Endothelial cell of umbilical vein (primary cell): ENCODE results near the gene ANKHD1. TPM values are rescaled to one million over a fixed set of nuclear protein-coding genes. Genes with fewer than 3 reads are reported as not detected.

Experiments
- BruUV-seq: library from RNA; stranded (reverse); fragments of 400-500 nt; replicated peaks from 2 replicates; lab custom pipeline; 2021; lab: Mats Ljungman, UMichigan
- CTCF ChIA-PET: fragments of 300-600, 350-600 bp; sonication (Branson Sonifier 250); formaldehyde crosslinking; loops from one replicate; lab custom pipeline; 2021; ENCODE audit warnings: antibody characterized with exemption, inconsistent platforms; lab: Charles Lee
- POLR2A ChIA-PET: fragments of 300-600, 350-600 bp; sonication (Branson Sonifier 250); formaldehyde crosslinking; loops from one replicate; lab custom pipeline; 2021; ENCODE audit warnings: antibody characterized with exemption, inconsistent platforms; lab: Charles Lee
- DNase-seq: peaks from one replicate; pipeline ENCODE4 v3.0.0-alpha.2; 2011; ENCODE audit warnings: low read depth, low spot score
- FAIRE-seq: peaks from 2 replicates; lab custom pipeline; 2011; peaks lifted over from hg19 to GRCh38; lab: Jason Lieb, UNC
- H2AFZ ChIP-seq: 2 replicates; pipeline ENCODE4 v1.6.0; 2012; ENCODE audit warnings: low read depth, low read length, control low read depth, inconsistent platforms
- H3K27ac ChIP-seq: 2 replicates; pipeline ENCODE4 v1.5.1; 2011; ENCODE audit warnings: low read depth, mild to moderate bottlenecking, control low read depth, low read length, moderate library complexity; ENCODE audit not compliant: insufficient read depth
- H3K27me3 ChIP-seq, 2 experiments: 2 replicates each; pipeline versions ENCODE4 v1.6.0 to v1.6.1; 2011; ENCODE audit warnings: low read length in 2 of 2, mixed read lengths in 1 of 2; ENCODE audit not compliant: control insufficient read depth in 2 of 2, insufficient read depth in 2 of 2
- H3K36me3 ChIP-seq, 2 experiments: 2 replicates in 1 of 2; 3 replicates in 1 of 2; pipeline ENCODE4 v1.5.1; 2011; ENCODE audit warnings: low read length in 2 of 2, mild to moderate bottlenecking in 1 of 2, moderate library complexity in 1 of 2; ENCODE audit not compliant: control insufficient read depth in 2 of 2, insufficient read depth in 2 of 2; ENCODE audit errors: extremely low read depth in 1 of 2
- H3K4me1 ChIP-seq: 3 replicates; pipeline ENCODE4 v1.5.1; 2011; ENCODE audit warnings: mild to moderate bottlenecking, low read length; ENCODE audit not compliant: control insufficient read depth, insufficient read depth; ENCODE audit errors: extremely low read depth
- H3K4me2 ChIP-seq: 2 replicates; pipeline ENCODE4 v1.6.1; 2011; ENCODE audit warnings: low read length, control low read depth, mixed read lengths; ENCODE audit not compliant: insufficient read depth
- H3K4me3 ChIP-seq, 3 experiments: fragments of 200-600 bp in 1 of 3; sonication (generic), shearing (Covaris generic) in 1 of 3; replicated peaks in 1 of 3; 2 replicates each; pipeline ENCODE4 v1.5.1; 2011 to 2016; ENCODE audit warnings: control low read depth in 3 of 3, low read length in 3 of 3, mild to moderate bottlenecking in 2 of 3, inconsistent platforms in 1 of 3, low read depth in 1 of 3, moderate library complexity in 1 of 3; ENCODE audit not compliant: insufficient read depth in 1 of 3
- H3K79me2 ChIP-seq: 2 replicates; pipeline ENCODE4 v1.6.0; 2012; ENCODE audit warnings: low read length, inconsistent platforms; ENCODE audit not compliant: control insufficient read depth, insufficient read depth
- H3K9ac ChIP-seq: replicated peaks from 2 replicates; pipeline ENCODE3; 2011; ENCODE audit warnings: low read length, control low read depth; ENCODE audit not compliant: insufficient read depth; ENCODE audit errors: extremely low read depth
- H3K9me1 ChIP-seq: replicated peaks from 3 replicates; pipeline ENCODE4 v1.6.0; 2011; ENCODE audit warnings: mild to moderate bottlenecking, low read length; ENCODE audit not compliant: control insufficient read depth, insufficient read depth; ENCODE audit errors: extremely low read depth
- H3K9me3 ChIP-seq: replicated peaks from 2 replicates; pipeline ENCODE4 v1.5.1; 2012; ENCODE audit warnings: low read length, inconsistent platforms; ENCODE audit not compliant: control insufficient read depth, insufficient read depth
- H4K20me1 ChIP-seq: replicated peaks from 2 replicates; pipeline ENCODE3; 2011; ENCODE audit warnings: mild to moderate bottlenecking, low read length; ENCODE audit not compliant: control insufficient read depth, insufficient read depth; ENCODE audit errors: extremely low read depth
- CTCF ChIP-seq, 2 donors: IDR thresholded peaks; 1 replicate in 1 of 2; 2 replicates in 1 of 2; pipeline ENCODE4 v1.5.1; 2011; ENCODE audit warnings: low read length in 2 of 2, mild to moderate bottlenecking in 2 of 2, moderate library complexity in 2 of 2, control low read depth in 1 of 2, inconsistent platforms in 1 of 2, low read depth in 1 of 2; ENCODE audit not compliant: insufficient read depth in 1 of 2; ENCODE audit errors: extremely low read depth in 1 of 2
- FOS ChIP-seq: IDR thresholded peaks from 2 replicates; pipeline ENCODE4 v1.6.1; 2011; ENCODE audit warnings: mild to moderate bottlenecking, low read length, moderate library complexity, borderline replicate concordance; ENCODE audit not compliant: insufficient read depth
- GATA2 ChIP-seq: IDR thresholded peaks from 2 replicates; pipeline ENCODE4 v1.7.0; 2011; ENCODE audit warnings: low read depth, mild to moderate bottlenecking, moderate library complexity, mixed read lengths, low read length; ENCODE audit not compliant: insufficient read length, insufficient read depth
- JUN ChIP-seq: IDR thresholded peaks from 2 replicates; pipeline ENCODE4 v1.6.1; 2011; ENCODE audit warnings: borderline replicate concordance, low read depth; ENCODE audit not compliant: insufficient read length, insufficient read depth
- MAX ChIP-seq: IDR thresholded peaks from 2 replicates; pipeline ENCODE4 v1.6.1; 2011; ENCODE audit not compliant: insufficient read depth, insufficient read length
- MYC ChIP-seq: IDR thresholded peaks from one replicate; pipeline ENCODE4 v1.6.1; 2011; ENCODE audit warnings: mild to moderate bottlenecking, low read depth, low read length
- POLR2A ChIP-seq: IDR thresholded peaks from 2 replicates; pipeline ENCODE4 v1.6.1; 2012; ENCODE audit warnings: low read depth, mild to moderate bottlenecking, control low read depth, low read length
- POLR2AphosphoS5 ChIP-seq: IDR thresholded peaks from 2 replicates; pipeline ENCODE4 v1.6.1; 2012; ENCODE audit warnings: low read depth, mild to moderate bottlenecking, control low read depth, low read length, moderate library complexity; ENCODE audit not compliant: insufficient read depth
- dilution Hi-C: fragments of 300-500 bp; cut with MboI; formaldehyde crosslinking; loops from one replicate; pipeline ENCODE4 v1.15.0; 2019; ENCODE audit warnings: low sequenced_read_pairs; ENCODE audit not compliant: extremely low pct_ligation_motif_present
- intact Hi-C: fragments of 100-400 bp; cut with micrococcal nuclease; formaldehyde crosslinking; loops from one replicate; pipeline ENCODE4 v1.10.0; 2022
- polyA plus RNA-seq, 4 experiments: library from polyadenylated mRNA; depleted of rRNA in 3 of 4; stranded (reverse) in 3 of 4; unstranded in 1 of 4; fragments of >200 nt; gene quantifications; 2 replicates each; pipeline versions ENCODE4 v1.2.1 to v1.2.3, GENCODE V29; 2011 to 2012; ENCODE audit warnings: missing spikeins in 1 of 4
- total RNA-seq: library from RNA; stranded (reverse); gene quantifications from 2 replicates; pipeline ENCODE4 v1.2.3, GENCODE V29; 2021

Gene ANKHD1
- total and polyA plus RNA-seq, 2 donors (not counting 3 experiments of a cell fraction or from before 2014, with no cell fraction given) = 56.1 to 87.0 TPM

GRCh38 chr5:140567136-140567818 is 165.6 kb downstream of the ANKHD1 start:
- peaks cover 3 to 24% of the 10 kb centered on the region in 2 experiments for H3K36me3 ChIP-seq
- dilution Hi-C loops = no loop called here
- BruUV-seq = no TSS peak

GRCh38 chr5:140567871-140568270 is 166.2 kb downstream of the ANKHD1 start:
- H3K79me2 ChIP-seq = peaks cover 9% of the 10 kb centered on the region
- ChIA-PET POLR2A (no interaction called here), CTCF (no interaction called here)
- no peak for TF ChIP-seq MYC
- TF ChIP-seq POLR2A = no peak
- no peak for TF ChIP-seq FOS
- TF ChIP-seq POLR2AphosphoS5 = no peak
- no peak for TF ChIP-seq GATA2
- no peak for TF ChIP-seq CTCF (IDR thresholded peaks at IDR 0.05; ENCODE audit: extremely low read depth in 1 of 2, insufficient read depth in 1 of 2, low read depth in 1 of 2, low read length in 2 of 2)
- TF ChIP-seq JUN = no peak
- TF ChIP-seq MAX = no peak
- no peak overlapping the region for H2AFZ ChIP-seq
- intact Hi-C loops = no loop called here
- H3K27ac ChIP-seq = no peak overlapping the region
- no peaks in the 10 kb centered on the region for H3K27me3 ChIP-seq
- H3K4me1 ChIP-seq = peaks cover 8% of the 10 kb centered on the region
- no TSS peak for BruUV-seq
- H3K9me3 ChIP-seq = no peaks in the 10 kb centered on the region
- H3K36me3 ChIP-seq = peaks cover 3 to 24% of the 10 kb centered on the region in 2 experiments
- DNase-seq (no peak), FAIRE-seq (no peak)
- no peak overlapping the region for H3K9ac ChIP-seq
- H4K20me1 ChIP-seq = no peaks in the 10 kb centered on the region
- H3K4me2 ChIP-seq = no peak overlapping the region
- H3K4me3 ChIP-seq = no peak overlapping the region
- no peaks in the 10 kb centered on the region for H3K9me1 ChIP-seq
- dilution Hi-C loops = no loop called here

More at GRCh38 chr5:140567136-140567818, 165.6 kb downstream of the ANKHD1 start:
- Histone ChIP-seq H3K9me1 (no peaks in the 10 kb centered on the region), H3K4me2 (no peak overlapping the region), H3K27ac (no peak overlapping the region), H3K4me1 (peaks cover 8% of the 10 kb centered on the region), H3K4me3 (no peak overlapping the region), H3K27me3 (no peaks in the 10 kb centered on the region), H3K9me3 (no peaks in the 10 kb centered on the region), H3K79me2 (peaks cover 9% of the 10 kb centered on the region), H3K9ac (no peak overlapping the region), H4K20me1 (no peaks in the 10 kb centered on the region), H2AFZ (no peak overlapping the region)
- TF ChIP-seq POLR2A (no peak), MYC (no peak), GATA2 (no peak)
- ChIA-PET CTCF (no interaction called here), POLR2A (no interaction called here)
- intact Hi-C loops = no loop called here
- no peak for DNase-seq
- FAIRE-seq = no peak
